CD4-positive, alpha-beta T cell (primary cell): ENCODE measurements around the gene DEF6. TPM values are rescaled to one million over a fixed set of nuclear protein-coding genes. Genes with fewer than 3 reads are reported as not detected.
A peak's percentile ranks its signal among the peaks of the same experiment; 100 is the strongest.

ENCODE experiments used
- ATAC-seq: fragments of 200-7000 bp; cut with Tn5 transposase; one replicate; pipeline ENCODE4 v1.10.0; 2022; ENCODE audit warnings: mild to moderate bottlenecking; ENCODE audit not compliant: poor library complexity
- CTCF ChIA-PET: fragments of 350-600 bp; sonication (Branson Sonifier 250); formaldehyde crosslinking; loops from one replicate; lab custom pipeline; 2021; ENCODE audit warnings: antibody characterized with exemption, inconsistent platforms; lab: Charles Lee
- POLR2A ChIA-PET: fragments of 350-600 bp; sonication (Branson Sonifier 250); formaldehyde crosslinking; loops from one replicate; lab custom pipeline; 2021; ENCODE audit warnings: antibody characterized with exemption, inconsistent platforms; lab: Charles Lee
- DNase-seq, 14 experiments: peaks; one replicate each; pipeline ENCODE4 v3.0.0-alpha.2; 2013 to 2020; ENCODE audit warnings: mixed read lengths in 2 of 14
- H3K27ac ChIP-seq, 2 donors: one replicate each; pipeline versions ENCODE4 v1.5.1 to v1.7.0; 2013; ENCODE audit warnings: low read length in 2 of 2, low read depth in 1 of 2, mild to moderate bottlenecking in 1 of 2
- H3K27me3 ChIP-seq, 2 experiments: 1 replicate in 1 of 2; 2 replicates in 1 of 2; pipeline versions ENCODE4 v1.6.1 to v1.7.0; 2013; ENCODE audit warnings: low read length in 2 of 2, control low read depth in 1 of 2, mild to moderate bottlenecking in 1 of 2, moderate library complexity in 1 of 2; ENCODE audit not compliant: insufficient read depth in 2 of 2, control insufficient read depth in 1 of 2
- H3K36me3 ChIP-seq: one replicate; pipeline ENCODE4 v1.6.1; 2013; ENCODE audit warnings: low read length, control low read depth; ENCODE audit not compliant: insufficient read depth
- H3K4me1 ChIP-seq: one replicate; pipeline ENCODE4 v1.6.1; 2013; ENCODE audit warnings: low read length, control low read depth; ENCODE audit not compliant: insufficient read depth
- H3K4me3 ChIP-seq: one replicate; pipeline ENCODE4 v1.5.1; 2013; ENCODE audit warnings: mild to moderate bottlenecking, low read length, moderate library complexity
- H3K9me3 ChIP-seq, 2 experiments: 1 replicate in 1 of 2; 2 replicates in 1 of 2; pipeline versions ENCODE4 v1.6.1 to v1.7.0; 2013; ENCODE audit warnings: low read length in 2 of 2, mild to moderate bottlenecking in 2 of 2, control low read depth in 1 of 2, moderate library complexity in 1 of 2; ENCODE audit not compliant: control insufficient read depth in 1 of 2, insufficient read depth in 1 of 2
- H3K27ac Mint-ChIP-seq: one replicate; pipeline ENCODE4 v1.8.0; 2020; ENCODE audit warnings: mixed read lengths
- H3K27me3 Mint-ChIP-seq: one replicate; pipeline ENCODE4 v1.8.0; 2021; ENCODE audit warnings: mixed read lengths
- H3K36me3 Mint-ChIP-seq: one replicate; pipeline ENCODE4 v1.8.0; 2021; ENCODE audit warnings: low read depth, mixed read lengths
- H3K4me1 Mint-ChIP-seq: one replicate; pipeline ENCODE4 v1.8.0; 2021; ENCODE audit warnings: low read depth, mixed read lengths
- H3K4me3 Mint-ChIP-seq: one replicate; pipeline ENCODE4 v1.8.0; 2020; ENCODE audit warnings: mild to moderate bottlenecking, mixed read lengths
- H3K9me3 Mint-ChIP-seq: one replicate; pipeline ENCODE4 v1.8.0; 2020; ENCODE audit warnings: mixed read lengths
- intact Hi-C, 2 experiments: fragments of 100-400 bp; cut with DNase I in 1 of 2; cut with micrococcal nuclease in 1 of 2; formaldehyde crosslinking; loops; one replicate each; pipeline versions ENCODE4 v1.15.1 to v1.9.0; 2023 to 2025; cut with DNase I, micrococcal nuclease
- total RNA-seq, 174 experiments: library from RNA in 2 of 174; stranded (reverse) in 2 of 174; gene quantifications; one replicate each; pipeline ENCODE4 v1.2.3 and lab custom pipeline; 2021 to 2026
- TF ChIP-seq, protein P1 (sequence below): fragments of 200-600 bp; IDR thresholded peaks from one replicate; pipeline ENCODE4 v1.8.0; 2022; ENCODE audit warnings: antibody characterized with exemption, mild to moderate bottlenecking

Gene DEF6
- total RNA-seq, 2 experiments from 2014 or later: 209 to 212 TPM

DNA sequence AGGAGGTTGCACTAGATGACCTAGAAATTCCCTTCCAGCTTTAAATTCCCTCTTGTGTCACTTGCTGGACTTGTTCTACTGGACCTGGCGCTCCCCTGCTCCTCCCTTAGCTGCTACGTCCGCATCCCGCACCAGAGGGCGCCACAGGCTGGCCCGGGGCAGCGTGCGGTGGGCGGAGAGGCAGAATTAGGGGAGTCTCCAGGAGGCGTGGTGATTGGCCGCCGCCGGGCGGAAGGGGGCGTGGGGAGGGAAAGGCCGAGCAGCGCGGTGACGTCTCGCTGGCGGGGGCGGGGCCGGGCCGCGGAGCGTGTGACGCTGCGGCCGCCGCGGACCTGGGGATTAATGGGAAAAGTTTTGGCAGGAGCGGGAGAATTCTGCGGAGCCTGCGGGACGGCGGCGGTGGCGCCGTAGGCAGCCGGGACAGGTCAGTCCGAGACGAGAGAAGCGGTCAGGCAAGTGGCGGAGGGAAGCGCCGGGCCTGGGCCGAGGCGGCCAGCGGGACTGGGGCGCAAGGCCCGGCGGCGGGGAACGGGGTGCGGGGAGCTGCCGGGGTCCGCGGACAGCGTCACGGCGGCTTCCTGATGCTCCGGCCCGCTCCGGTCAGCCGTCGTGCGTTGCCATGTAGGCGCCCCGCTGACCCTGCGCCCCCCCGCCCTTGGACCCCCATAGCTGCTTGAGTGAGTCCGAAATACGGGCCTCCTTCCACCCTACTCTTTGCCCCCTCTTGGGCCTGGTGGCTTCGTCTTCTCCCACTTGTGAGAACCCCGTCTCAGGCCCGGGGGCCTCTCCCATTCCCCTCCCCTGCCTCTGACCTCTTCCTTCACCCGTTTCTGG is 44.9 kb downstream of the DEF6 start, which contains the start of gene PPARD:
Gene PPARD, plus strand, starts transcription at position 301 of the 834 bp plus-strand sequence. CDS start 68,530 bp downstream, outside the sequence.
- peak within 1 kb of the TSS; percentile 98 for H3K4me3 Mint-ChIP-seq
- peak; percentile 94 to 98 (median 97) for DNase-seq
- H3K36me3 Mint-ChIP-seq: peaks cover 51% of the 10 kb centered on the region
- intact Hi-C loops: loop anchor here (1.0 to 10.0 kb wide), 7 partner anchors 45 to 395 kb away; partner anchors contain the start of genes ARMC12 (in 2 of the 2), RPL10A (in 2 of the 2) and DEF6 (in 1 of the 2)
- no peaks in the 10 kb centered on the region for H3K9me3 Mint-ChIP-seq
- H3K4me1 Mint-ChIP-seq: peaks cover 59% of the 10 kb centered on the region
- no peaks in the 10 kb centered on the region for H3K27me3 Mint-ChIP-seq
- POLR2A ChIA-PET: interaction anchor here (0.5 to 4.3 kb wide), 12 partner anchors 10 to 390 kb away, joined by 3 to 28 read pairs (median 4); partner anchors contain the start of genes DEF6, FANCE and RPL10A
- peak within 1 kb of the TSS; percentile 70 to 87 for H3K27ac ChIP-seq
- H3K36me3 ChIP-seq: peaks cover 14% of the 10 kb centered on the region
- CTCF ChIA-PET: interaction anchor here (0.6 to 4.9 kb wide), 21 partner anchors 9 to 331 kb away, joined by 3 to 73 read pairs (median 5); partner anchors contain the start of genes DEF6, FANCE and RPL10A
- peaks cover 51% of the 10 kb centered on the region for H3K4me1 ChIP-seq
- peak within 1 kb of the TSS; percentile 87 for H3K4me3 ChIP-seq
- TF ChIP-seq, protein P1, sequence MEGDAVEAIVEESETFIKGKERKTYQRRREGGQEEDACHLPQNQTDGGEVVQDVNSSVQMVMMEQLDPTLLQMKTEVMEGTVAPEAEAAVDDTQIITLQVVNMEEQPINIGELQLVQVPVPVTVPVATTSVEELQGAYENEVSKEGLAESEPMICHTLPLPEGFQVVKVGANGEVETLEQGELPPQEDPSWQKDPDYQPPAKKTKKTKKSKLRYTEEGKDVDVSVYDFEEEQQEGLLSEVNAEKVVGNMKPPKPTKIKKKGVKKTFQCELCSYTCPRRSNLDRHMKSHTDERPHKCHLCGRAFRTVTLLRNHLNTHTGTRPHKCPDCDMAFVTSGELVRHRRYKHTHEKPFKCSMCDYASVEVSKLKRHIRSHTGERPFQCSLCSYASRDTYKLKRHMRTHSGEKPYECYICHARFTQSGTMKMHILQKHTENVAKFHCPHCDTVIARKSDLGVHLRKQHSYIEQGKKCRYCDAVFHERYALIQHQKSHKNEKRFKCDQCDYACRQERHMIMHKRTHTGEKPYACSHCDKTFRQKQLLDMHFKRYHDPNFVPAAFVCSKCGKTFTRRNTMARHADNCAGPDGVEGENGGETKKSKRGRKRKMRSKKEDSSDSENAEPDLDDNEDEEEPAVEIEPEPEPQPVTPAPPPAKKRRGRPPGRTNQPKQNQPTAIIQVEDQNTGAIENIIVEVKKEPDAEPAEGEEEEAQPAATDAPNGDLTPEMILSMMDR: peak; percentile 96
- peak within 1 kb of the TSS; percentile 89 for H3K27ac Mint-ChIP-seq
- no peaks in the 10 kb centered on the region for H3K9me3 ChIP-seq
- ATAC-seq: peak; percentile 97
- H3K27me3 ChIP-seq: no peaks in the 10 kb centered on the region

DNA sequence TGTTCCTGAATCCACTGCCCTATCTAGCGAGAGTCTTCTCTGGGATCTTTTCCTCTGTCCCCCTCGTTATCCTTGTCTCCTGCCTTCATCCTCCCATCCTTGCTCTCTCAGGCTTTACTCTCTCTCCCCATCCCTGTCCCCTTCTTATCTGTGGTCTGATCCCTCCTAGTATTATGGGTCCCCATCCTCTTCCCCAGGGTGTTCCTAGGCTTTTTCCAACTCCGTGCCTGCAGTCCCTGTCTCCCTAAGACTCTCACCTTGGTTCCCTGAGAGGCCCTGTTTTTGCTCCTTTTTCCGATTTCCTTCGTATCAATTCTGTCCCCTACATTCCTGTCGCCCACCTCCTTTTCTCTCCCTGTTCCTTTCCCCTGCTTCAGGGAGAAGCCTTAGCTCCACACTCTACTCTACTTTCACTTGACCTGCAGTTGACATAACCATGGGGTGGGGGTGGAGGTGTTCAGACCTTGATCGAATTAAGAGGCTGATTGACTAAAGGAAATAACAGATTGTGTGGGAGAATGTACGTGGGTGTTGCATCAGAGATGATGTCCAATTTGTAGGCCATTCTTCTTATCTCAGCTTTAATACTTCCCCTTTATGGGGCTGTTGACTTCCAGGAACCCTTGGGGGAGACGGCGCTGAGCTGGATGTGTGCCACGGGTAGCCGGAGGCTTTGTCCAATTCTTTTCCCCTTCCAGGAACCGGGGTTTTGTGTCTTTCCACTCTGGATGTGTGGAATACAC is 45.6 kb downstream of the DEF6 start:
- intact Hi-C loops: loop anchor here (2.0 to 10.0 kb wide), 5 partner anchors 46 to 394 kb away; partner anchors contain the start of genes ARMC12 (in 2 of the 2) and DEF6 (in 1 of the 2)
- H3K4me1 ChIP-seq: peaks cover 58% of the 10 kb centered on the region
- H3K4me3 ChIP-seq: peak overlapping the region; percentile 87
- peaks cover 14% of the 10 kb centered on the region for H3K36me3 ChIP-seq
- peak overlapping the region; percentile 70 to 87 for H3K27ac ChIP-seq
- H3K9me3 ChIP-seq: no peaks in the 10 kb centered on the region
- ChIA-PET POLR2A (interaction anchor here (1.0 to 4.3 kb wide), 7 partner anchors 45 to 389 kb away, joined by 4 to 28 read pairs (median 10); partner anchors contain the start of genes DEF6, FANCE and RPL10A), CTCF (interaction anchor here (1.4 to 4.9 kb wide), 10 partner anchors 20 to 209 kb away, joined by 3 to 73 read pairs (median 6); partner anchors contain the start of genes DEF6, FANCE and RPL10A)
- H3K36me3 Mint-ChIP-seq: peaks cover 53% of the 10 kb centered on the region
- DNase-seq (peak in 4 of 14 experiments; percentile 27 to 45 (median 36)), ATAC-seq (no peak)
- no peaks in the 10 kb centered on the region for H3K27me3 ChIP-seq
- TF ChIP-seq, protein P1: no peak
- H3K4me3 Mint-ChIP-seq: peak overlapping the region; percentile 96
- peaks cover 58% of the 10 kb centered on the region for H3K4me1 Mint-ChIP-seq
- no peaks in the 10 kb centered on the region for H3K27me3 Mint-ChIP-seq
- H3K9me3 Mint-ChIP-seq: no peaks in the 10 kb centered on the region
- peak overlapping the region; percentile 89 for H3K27ac Mint-ChIP-seq
